Activated naive CD8-positive, alpha-beta T cell treated with anti-CD3 and anti-CD28 coated beads, Interleukin-2, amount 50 U/mL, for 24 hours (primary cell): ENCODE results near the gene NPDC1.
A peak's percentile ranks its signal among the peaks of the same experiment; 100 is the strongest.
"Not testable (repeated sequence)": the region's sequence is repeated elsewhere in the genome, so short reads cannot be mapped to it uniquely, and the experiment has no call there.

Experiments used
- ATAC-seq: fragments of 150-1000 bp; cut with Tn5 transposase; one replicate; pipeline ENCODE4 v1.10.0; 2021
- DNase-seq: peaks from one replicate; pipeline ENCODE4 v3.0.0; 2021
- H3K27ac Mint-ChIP-seq: one replicate; pipeline ENCODE4 v1.8.0; 2021; ENCODE audit warnings: mild to moderate bottlenecking, mixed read lengths
- H3K27me3 Mint-ChIP-seq: one replicate; pipeline ENCODE4 v1.8.0; 2021; ENCODE audit warnings: mixed read lengths
- H3K36me3 Mint-ChIP-seq: one replicate; pipeline ENCODE4 v1.8.0; 2021; ENCODE audit warnings: low read depth, mixed read lengths
- H3K4me1 Mint-ChIP-seq: one replicate; pipeline ENCODE4 v1.8.0; 2021; ENCODE audit warnings: mixed read lengths
- H3K4me3 Mint-ChIP-seq: one replicate; pipeline ENCODE4 v1.8.0; 2021; ENCODE audit warnings: mild to moderate bottlenecking, moderate library complexity, mixed read lengths
- H3K9me3 Mint-ChIP-seq: one replicate; pipeline ENCODE4 v1.8.0; 2021; ENCODE audit warnings: mixed read lengths

Gene NPDC1

GRCh38 chr9:137042751-137043727, 2.9 kb downstream of the NPDC1 start:
- Mint-ChIP-seq H3K9me3 (no peaks in the 10 kb centered on the region), H3K27ac (no peak overlapping the region), H3K36me3 (no peaks in the 10 kb centered on the region), H3K27me3 (peaks cover 34% of the 10 kb centered on the region), H3K4me3 (no peak overlapping the region), H3K4me1 (peaks cover 20% of the 10 kb centered on the region)
- DNase-seq (no peak), ATAC-seq (no peak)

GRCh38 chr9:137041124-137041523, 4.9 kb downstream of the NPDC1 start:
- Mint-ChIP-seq H3K36me3 (no peaks in the 10 kb centered on the region), H3K9me3 (no peaks in the 10 kb centered on the region)
- no peak for ATAC-seq

GRCh38 chr9:137040568-137040967, 5.4 kb downstream of the NPDC1 start:
- Mint-ChIP-seq H3K36me3 (no peaks in the 10 kb centered on the region), H3K9me3 (no peaks in the 10 kb centered on the region), H3K27ac (no peak overlapping the region), H3K4me1 (peaks cover 16% of the 10 kb centered on the region), H3K27me3 (peaks cover 19% of the 10 kb centered on the region), H3K4me3 (no peak overlapping the region)
- no peak for DNase-seq
- ATAC-seq: no peak

More at GRCh38 chr9:137041124-137041523, 4.9 kb downstream of the NPDC1 start:
- Mint-ChIP-seq H3K4me3 (no peak overlapping the region), H3K27ac (no peak overlapping the region), H3K4me1 (peaks cover 16% of the 10 kb centered on the region), H3K27me3 (peaks cover 19% of the 10 kb centered on the region)
- no peak for DNase-seq

DNA sequence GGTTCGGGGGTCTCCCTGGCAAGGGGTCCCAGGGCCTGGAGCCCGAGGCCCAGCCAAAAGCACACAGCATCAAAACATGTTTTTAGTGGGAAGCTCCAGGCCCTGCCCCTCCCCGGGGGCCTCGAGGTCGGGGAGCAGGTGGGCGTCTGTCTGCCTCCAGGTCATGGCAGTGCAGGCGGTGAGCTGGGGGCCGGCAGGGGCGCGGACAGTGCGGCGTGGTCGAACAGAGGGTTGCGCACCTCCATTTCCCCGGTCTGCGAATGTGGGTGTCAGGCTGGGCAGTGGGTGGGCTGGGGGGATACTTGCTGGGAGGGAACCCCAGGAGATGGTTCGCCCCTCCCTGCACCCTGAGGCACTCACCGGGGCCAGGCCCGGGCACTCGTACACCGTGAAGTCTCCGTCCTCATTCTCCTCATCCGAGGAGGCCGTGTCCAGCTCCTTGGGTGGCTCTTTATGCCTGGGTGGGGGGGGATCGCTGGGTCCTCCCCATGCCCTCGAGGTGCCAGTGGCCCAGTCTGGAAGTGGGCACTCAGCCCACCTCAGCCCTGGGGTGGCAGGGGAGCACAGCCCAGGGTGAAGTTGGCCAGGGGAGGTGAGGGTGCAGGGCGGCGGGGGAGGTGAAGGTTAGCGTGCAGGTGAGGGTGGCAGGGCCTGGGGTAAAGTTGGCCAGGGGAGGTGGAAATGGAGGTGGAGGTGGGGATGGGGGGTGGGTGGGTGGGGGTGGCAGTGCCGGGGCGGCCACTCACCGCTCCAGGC, 6.2 kb downstream of the NPDC1 start:
- Mint-ChIP-seq H3K4me3 (no peak overlapping the region), H3K27ac (no peak overlapping the region), H3K4me1 (peaks cover 17% of the 10 kb centered on the region), H3K9me3 (no peaks in the 10 kb centered on the region), H3K36me3 (no peaks in the 10 kb centered on the region), H3K27me3 (peaks cover 14% of the 10 kb centered on the region)
- no peak for DNase-seq
- ATAC-seq: no peak

DNA sequence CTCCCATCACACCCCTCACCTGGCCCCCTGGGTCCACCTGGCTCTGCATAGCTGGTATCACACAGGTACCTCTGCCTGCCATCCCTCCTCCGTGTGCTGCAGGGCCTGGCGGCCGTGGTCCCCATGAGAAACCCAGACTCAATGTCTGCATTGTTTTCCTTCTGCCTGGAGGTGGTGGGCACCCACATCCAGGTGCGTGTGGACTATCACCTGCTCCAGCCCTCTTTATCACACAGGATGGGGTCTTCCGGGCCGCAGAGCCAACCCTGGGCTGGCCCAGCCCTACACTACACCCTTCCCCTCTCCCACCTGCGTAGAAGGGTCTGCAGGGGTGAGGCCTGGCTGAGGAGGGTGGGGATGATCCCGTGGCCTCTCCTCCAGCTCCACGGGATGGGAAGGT, 7.1 kb downstream of the NPDC1 start:
- no peaks in the 10 kb centered on the region for H3K36me3 Mint-ChIP-seq
- H3K9me3 Mint-ChIP-seq: no peaks in the 10 kb centered on the region
- no peak overlapping the region for H3K4me3 Mint-ChIP-seq
- peaks cover 13% of the 10 kb centered on the region for H3K4me1 Mint-ChIP-seq
- no peak overlapping the region for H3K27ac Mint-ChIP-seq
- ATAC-seq (no peak), DNase-seq (no peak)
- H3K27me3 Mint-ChIP-seq: peaks cover 7% of the 10 kb centered on the region

- no peak for DNase-seq
- H3K4me1 Mint-ChIP-seq: peaks cover 20% of the 10 kb centered on the region
- H3K27me3 Mint-ChIP-seq: peaks cover 2% of the 10 kb centered on the region
- no peak overlapping the region for H3K27ac Mint-ChIP-seq
- H3K4me3 Mint-ChIP-seq: no peak overlapping the region
- H3K9me3 Mint-ChIP-seq: no peaks in the 10 kb centered on the region
- H3K36me3 Mint-ChIP-seq: no peaks in the 10 kb centered on the region
- no peak for ATAC-seq
These were observed 8.5 kb downstream of the NPDC1 start for GRCh38 chr9:137037483-137037882.

DNA sequence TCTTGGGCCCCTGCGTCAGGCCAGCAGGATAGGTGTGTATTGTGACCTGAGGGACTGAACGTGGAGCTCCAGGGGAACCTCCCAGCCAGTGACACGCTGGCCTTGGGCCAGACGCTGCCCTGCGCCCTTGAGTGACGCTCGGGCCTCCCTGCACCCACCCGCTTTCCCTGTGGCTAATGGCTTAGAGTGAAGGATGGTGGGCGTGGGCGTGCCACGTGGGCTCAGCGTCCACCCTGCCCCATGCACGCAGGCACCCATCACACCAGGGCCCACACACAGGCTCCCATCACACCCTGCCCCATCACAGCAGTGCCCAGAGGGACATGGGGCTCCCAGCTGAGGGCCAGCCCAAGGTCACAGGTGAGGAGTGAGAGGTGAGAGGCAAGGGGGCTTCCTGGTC, 8.9 kb downstream of the NPDC1 start:
- peaks cover 22% of the 10 kb centered on the region for H3K4me1 Mint-ChIP-seq
- DNase-seq (no peak), ATAC-seq (no peak)
- no peaks in the 10 kb centered on the region for H3K36me3 Mint-ChIP-seq
- no peak overlapping the region for H3K27ac Mint-ChIP-seq
- H3K9me3 Mint-ChIP-seq: no peaks in the 10 kb centered on the region
- no peak overlapping the region for H3K4me3 Mint-ChIP-seq
- H3K27me3 Mint-ChIP-seq: peaks cover 2% of the 10 kb centered on the region

- ATAC-seq (no peak), DNase-seq (no peak)
- H3K4me3 Mint-ChIP-seq: no peak overlapping the region
- H3K27me3 Mint-ChIP-seq: no peaks in the 10 kb centered on the region
- H3K9me3 Mint-ChIP-seq: no peaks in the 10 kb centered on the region
- no peak overlapping the region for H3K27ac Mint-ChIP-seq
- peaks cover 25% of the 10 kb centered on the region for H3K4me1 Mint-ChIP-seq
- no peaks in the 10 kb centered on the region for H3K36me3 Mint-ChIP-seq
These were observed 10.0 kb downstream of the NPDC1 start for GRCh38 chr9:137035937-137036336.

DNA sequence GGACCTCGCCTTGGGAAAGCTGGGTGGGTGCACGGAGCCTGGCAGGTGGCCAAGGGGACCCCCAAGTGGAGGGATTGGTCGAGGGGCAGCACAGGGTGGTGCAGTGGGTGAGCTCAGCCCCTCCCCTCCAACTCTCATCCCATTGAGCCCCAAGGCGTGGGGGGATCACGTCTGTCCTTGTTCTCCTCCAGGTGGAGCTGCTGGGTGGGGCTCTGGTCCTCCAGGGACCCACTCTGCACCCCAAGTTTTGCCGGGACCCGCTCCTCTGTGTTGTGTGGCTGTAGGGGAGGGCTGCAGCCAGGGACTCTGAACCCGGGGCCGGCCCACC, 10.5 kb downstream of the NPDC1 start:
- no peak overlapping the region for H3K4me3 Mint-ChIP-seq
- H3K4me1 Mint-ChIP-seq: peaks cover 30% of the 10 kb centered on the region
- H3K9me3 Mint-ChIP-seq: no peaks in the 10 kb centered on the region
- H3K36me3 Mint-ChIP-seq: no peaks in the 10 kb centered on the region
- no peaks in the 10 kb centered on the region for H3K27me3 Mint-ChIP-seq
- H3K27ac Mint-ChIP-seq: no peak overlapping the region
- ATAC-seq (no peak), DNase-seq (no peak)

DNA sequence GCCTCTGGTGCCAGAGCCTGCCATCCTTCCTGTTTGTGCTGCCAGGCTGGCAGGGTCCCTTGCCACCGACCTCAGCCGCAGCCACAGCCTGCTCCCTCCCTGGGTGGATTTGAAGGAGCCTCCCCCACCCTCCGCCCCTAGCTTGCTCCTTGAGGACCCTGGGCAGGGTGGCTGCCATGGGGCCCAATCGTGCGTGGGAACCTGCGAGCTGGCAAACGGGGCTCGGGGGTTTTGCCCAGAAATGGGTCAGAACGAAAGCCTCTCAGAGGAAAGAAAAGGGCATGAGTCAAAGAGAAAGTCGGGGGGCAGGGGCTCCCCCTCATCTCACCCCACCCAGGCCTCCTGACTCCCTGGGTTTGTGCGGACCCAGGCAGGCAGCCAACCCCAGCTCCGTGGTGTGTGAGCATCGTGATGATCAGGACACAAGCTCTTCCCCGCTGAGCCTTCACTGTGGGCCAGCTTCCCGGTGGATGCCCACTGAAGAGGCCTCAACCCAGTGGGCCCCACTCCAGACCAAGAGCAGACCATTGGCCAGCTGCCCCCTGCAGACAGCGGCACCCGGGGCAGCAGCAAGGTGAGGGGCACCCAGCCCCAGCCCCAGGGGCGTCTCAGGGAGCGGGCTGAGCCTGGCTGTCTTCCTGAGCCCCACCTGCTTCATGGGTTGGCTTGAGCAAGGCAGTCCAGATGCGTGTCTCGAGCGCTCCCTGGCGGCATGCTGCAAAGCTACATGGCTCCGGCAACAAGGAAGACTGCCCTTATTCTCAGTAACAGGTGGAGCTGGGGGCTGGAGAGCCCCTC, 11.1 kb downstream of the NPDC1 start:
- H3K27me3 Mint-ChIP-seq: no peaks in the 10 kb centered on the region
- ATAC-seq (peak; percentile 83), DNase-seq (peak; percentile 91)
- no peaks in the 10 kb centered on the region for H3K36me3 Mint-ChIP-seq
- peaks cover 36% of the 10 kb centered on the region for H3K4me1 Mint-ChIP-seq
- peak overlapping the region; percentile 59 for H3K4me3 Mint-ChIP-seq
- peak overlapping the region; percentile 65 for H3K27ac Mint-ChIP-seq
- no peaks in the 10 kb centered on the region for H3K9me3 Mint-ChIP-seq

GRCh38 chr9:137034039-137034708, 11.8 kb downstream of the NPDC1 start:
- Mint-ChIP-seq H3K36me3 (no peaks in the 10 kb centered on the region), H3K9me3 (no peaks in the 10 kb centered on the region), H3K27ac (peak overlapping the region; percentile 65), H3K27me3 (peaks cover 1% of the 10 kb centered on the region), H3K4me3 (peak overlapping the region; percentile 59), H3K4me1 (peaks cover 42% of the 10 kb centered on the region)
- no peak for DNase-seq
- ATAC-seq: peak; percentile 5

DNA sequence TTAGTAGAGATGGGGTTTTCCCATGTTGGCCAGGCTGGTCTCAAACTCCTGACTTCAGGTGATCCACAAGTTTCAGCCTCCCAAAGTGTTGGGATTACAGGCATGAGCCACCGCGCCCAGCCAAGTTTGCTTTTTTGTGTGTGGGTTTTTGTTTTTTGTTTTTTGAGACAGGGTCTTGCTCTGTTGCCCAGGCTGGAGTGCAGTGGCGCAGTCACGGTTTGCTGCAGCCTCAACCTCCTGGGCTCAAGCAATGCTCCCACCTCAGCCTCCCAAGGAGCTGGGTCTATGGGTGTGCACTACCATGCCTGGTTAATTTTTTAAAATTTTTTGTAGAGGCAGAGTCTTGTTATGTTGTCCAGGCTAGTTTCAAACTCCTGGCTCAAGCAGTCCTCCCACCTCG, 12.5 kb downstream of the NPDC1 start:
- not testable (repeated sequence) for H3K4me3 Mint-ChIP-seq, H3K27me3 Mint-ChIP-seq, DNase-seq, ATAC-seq, H3K36me3 Mint-ChIP-seq, H3K27ac Mint-ChIP-seq, H3K9me3 Mint-ChIP-seq
- peaks cover 48% of the 10 kb centered on the region for H3K4me1 Mint-ChIP-seq

DNA sequence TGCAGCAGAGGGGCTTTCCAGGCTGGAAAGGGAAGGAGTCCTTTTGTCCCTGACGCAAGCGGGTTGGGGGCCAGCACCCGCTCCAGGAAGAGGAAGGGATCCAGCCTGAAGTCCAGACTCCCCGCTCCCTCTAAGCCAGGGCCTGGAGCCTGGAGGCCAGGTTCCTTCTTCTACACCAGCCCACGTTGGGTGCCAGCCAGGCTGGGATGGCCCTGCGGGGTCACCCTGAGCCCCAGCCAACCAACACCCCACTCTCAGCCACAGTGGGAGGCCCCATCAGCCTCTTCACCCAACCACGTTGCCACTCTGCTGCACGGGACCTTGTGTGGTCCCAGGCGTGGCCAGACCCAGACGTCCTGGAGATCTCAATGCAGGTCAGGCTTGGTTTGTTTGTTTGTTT, 13.1 kb downstream of the NPDC1 start:
- Mint-ChIP-seq H3K9me3 (no peaks in the 10 kb centered on the region), H3K27ac (peak overlapping the region; percentile 26), H3K27me3 (peaks cover 1% of the 10 kb centered on the region), H3K4me3 (peak overlapping the region; percentile 34), H3K4me1 (peaks cover 48% of the 10 kb centered on the region), H3K36me3 (no peaks in the 10 kb centered on the region)
- ATAC-seq: no peak
- DNase-seq: no peak
